ENCODE measurements around the gene KRTAP5-4. TPM values are rescaled to one million over a fixed set of nuclear protein-coding genes. Genes with fewer than 3 reads are reported as not detected.
"Not testable (repeated sequence)": the region's sequence is repeated elsewhere in the genome, so short reads cannot be mapped to it uniquely, and the experiment has no call there.

KRTAP5-4 gene
- total and polyA plus RNA-seq, 2 experiments from 2014 or later = not detected

DNA sequence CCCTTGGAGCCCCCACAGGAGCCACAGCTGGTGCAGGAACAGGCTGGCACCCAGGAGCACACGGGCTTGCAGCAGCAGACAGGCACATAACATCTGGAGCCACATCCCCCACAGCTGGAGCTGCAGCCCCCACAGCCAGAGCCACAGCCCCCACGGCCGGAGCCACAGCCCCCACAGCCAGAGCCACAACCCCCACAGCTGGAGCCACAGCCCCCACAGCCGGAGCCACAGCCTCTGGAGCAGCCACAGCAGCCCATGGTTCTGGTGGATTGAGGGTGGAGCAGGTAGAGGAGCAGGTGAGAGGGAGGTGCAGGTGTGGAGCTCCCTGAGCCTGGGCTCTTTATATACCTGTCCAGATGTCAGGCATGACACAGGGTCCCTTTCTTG lies 24.0 kb downstream of the KRTAP5-4 start, which contains the start of gene KRTAP5-2:
TSS of gene KRTAP5-2 (minus strand) at position 301 of the 387 bp plus-strand sequence. CDS start at position 257, 44 bp downstream.
- Histone ChIP-seq H3K27me3 (replicated peaks; ENCODE audit: insufficient read depth) (peaks cover 70% of the 10 kb centered on the region), H3K36me3 (ENCODE audit: low read depth) (no peaks in the 10 kb centered on the region), H3K4me2 (ENCODE audit: unreplicated experiment) (no peak within 1 kb of the TSS), H3K4me3 (no peak within 1 kb of the TSS), H3K4me1 (ENCODE audit: insufficient read depth) (no peaks in the 10 kb centered on the region), H4K20me1 (ENCODE audit: insufficient read depth) (no peaks in the 10 kb centered on the region), H3K9ac (no peak within 1 kb of the TSS), H3K9me2 (ENCODE audit: insufficient read depth) (no peaks in the 10 kb centered on the region), H2AFZ (no peak within 1 kb of the TSS), H3K27ac (no peak within 1 kb of the TSS), H3K9me3 (ENCODE audit: low read depth) (no peaks in the 10 kb centered on the region), H3K79me2 (ENCODE audit: insufficient read depth) (no peaks in the 10 kb centered on the region), H3F3A (ENCODE audit: insufficient read depth) (no peaks in the 10 kb centered on the region)
- 6 to 11% methylated on average over 3 of the region's 4 CpGs for WGBS, 2 experiments (ENCODE audit: low coverage in 1 of 2, low lambda C conversion rate in 2 of 2, missing lambda C conversion rate in 2 of 2)
- TF ChIP-seq EZH2 (IDR thresholded peaks at IDR 0.05; ENCODE audit: insufficient read depth, poor library complexity, severe bottlenecking) (no peak), EZH2phosphoT487 (IDR thresholded peaks at IDR 0.05; ENCODE audit: insufficient read depth, low read depth) (no peak)
- no peak for DNase-seq
- in situ Hi-C loops (cut with MboI) = no loop called here

DNA sequence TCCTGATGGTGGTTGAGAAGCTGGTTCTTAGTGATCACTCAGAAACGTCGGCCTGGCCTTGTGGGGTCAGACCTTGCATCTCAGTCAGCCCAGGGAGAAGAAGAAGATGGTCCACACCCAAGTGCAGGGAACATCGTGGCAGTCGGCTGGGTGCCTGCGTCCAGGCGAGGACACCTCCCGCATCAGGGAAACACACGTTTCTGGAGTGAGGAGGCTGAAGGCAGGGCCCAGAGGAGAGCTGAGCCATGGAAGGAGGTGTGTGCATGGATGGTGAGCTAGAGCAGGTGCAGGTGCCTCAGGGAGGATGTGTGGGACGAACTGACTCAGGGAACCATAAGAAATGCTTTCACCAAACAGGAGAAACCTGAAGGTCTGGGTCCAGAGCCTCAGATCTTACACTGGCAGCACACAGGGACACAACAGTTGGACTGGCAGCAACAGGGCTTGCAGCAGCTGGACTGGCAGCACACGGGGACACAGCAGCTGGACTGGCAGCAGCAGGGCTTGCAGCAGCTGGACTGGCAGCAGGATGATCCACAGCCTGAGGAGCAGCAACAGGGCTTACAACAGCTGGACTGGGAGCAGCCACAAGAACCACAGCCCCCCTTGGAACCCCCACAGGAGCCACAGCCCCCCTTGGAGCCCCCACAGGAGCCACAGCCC lies 24.5 kb downstream of the KRTAP5-4 start:
- H3K9me2 ChIP-seq (ENCODE audit: insufficient read depth) = no peaks in the 10 kb centered on the region
- TF ChIP-seq EZH2 (IDR thresholded peaks at IDR 0.05; ENCODE audit: insufficient read depth, poor library complexity, severe bottlenecking) (no peak), EZH2phosphoT487 (IDR thresholded peaks at IDR 0.05; ENCODE audit: insufficient read depth, low read depth) (no peak)

DNA sequence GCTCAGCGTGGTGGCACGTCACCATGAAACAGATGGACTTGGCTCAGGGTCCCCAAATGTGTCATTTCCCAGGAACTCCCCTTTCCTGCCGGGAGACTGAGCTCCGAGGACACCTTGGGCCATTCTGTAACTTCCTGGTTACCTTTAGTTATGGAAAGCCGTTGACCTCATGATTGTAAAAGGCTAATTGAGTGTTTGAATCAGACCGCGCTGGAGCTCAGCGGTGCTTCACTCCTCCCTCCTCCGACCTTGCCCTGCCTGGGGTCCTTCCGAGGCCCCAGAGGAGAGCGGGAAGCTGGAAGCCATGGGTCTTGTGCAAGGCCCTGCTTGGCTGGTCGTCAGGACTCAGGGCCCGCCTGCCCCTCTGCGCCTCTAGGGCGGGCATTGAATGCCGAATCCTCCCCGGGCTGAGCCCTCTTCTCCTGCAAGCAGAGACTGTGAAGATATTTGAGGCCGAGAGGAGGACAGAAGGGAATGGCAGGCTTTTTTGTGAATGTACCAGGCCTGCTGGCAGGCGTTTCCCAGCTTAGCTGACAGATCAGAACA lies 25.3 kb downstream of the KRTAP5-4 start:
- in situ Hi-C loops (cut with MboI); H3K4me2 ChIP-seq (ENCODE audit: unreplicated experiment); H3K27ac ChIP-seq; H3K4me1 ChIP-seq (ENCODE audit: insufficient read depth); H3K36me3 ChIP-seq (ENCODE audit: low read depth); DNase-seq; H4K20me1 ChIP-seq (ENCODE audit: insufficient read depth); H2AFZ ChIP-seq; H3K4me3 ChIP-seq; H3K9me3 ChIP-seq (ENCODE audit: low read depth); H3K9ac ChIP-seq; H3K79me2 ChIP-seq (ENCODE audit: insufficient read depth); H3K9me2 ChIP-seq (ENCODE audit: insufficient read depth); H3F3A ChIP-seq (ENCODE audit: insufficient read depth): not testable (repeated sequence)
- WGBS, 2 experiments (ENCODE audit: low coverage in 1 of 2, low lambda C conversion rate in 2 of 2, missing lambda C conversion rate in 2 of 2) = 32 to 41% methylated on average over 19 of the region's 19 CpGs
- H3K27me3 ChIP-seq (replicated peaks; ENCODE audit: insufficient read depth) = peaks cover 75% of the 10 kb centered on the region

More for the DNA sequence above, 24.5 kb downstream of the KRTAP5-4 start:
- in situ Hi-C loops (cut with MboI) = no loop called here
- WGBS, 2 experiments (ENCODE audit: low coverage in 1 of 2, low lambda C conversion rate in 2 of 2, missing lambda C conversion rate in 2 of 2) = 34 to 43% methylated on average over 10 of the region's 10 CpGs
- no peak overlapping the region for H3K9ac ChIP-seq
- no peak overlapping the region for H2AFZ ChIP-seq
- H3K79me2 ChIP-seq (ENCODE audit: insufficient read depth) = no peaks in the 10 kb centered on the region
- no peaks in the 10 kb centered on the region for H3K4me1 ChIP-seq (ENCODE audit: insufficient read depth)
- no peak for DNase-seq
- H4K20me1 ChIP-seq (ENCODE audit: insufficient read depth) = no peaks in the 10 kb centered on the region
- H3K27ac ChIP-seq = no peak overlapping the region
- H3K4me3 ChIP-seq = no peak overlapping the region
- H3F3A ChIP-seq (ENCODE audit: insufficient read depth) = no peaks in the 10 kb centered on the region
- peaks cover 75% of the 10 kb centered on the region for H3K27me3 ChIP-seq (replicated peaks; ENCODE audit: insufficient read depth)
- no peak overlapping the region for H3K4me2 ChIP-seq (ENCODE audit: unreplicated experiment)
- H3K36me3 ChIP-seq (ENCODE audit: low read depth) = no peaks in the 10 kb centered on the region
- H3K9me3 ChIP-seq (ENCODE audit: low read depth) = no peaks in the 10 kb centered on the region

DNA sequence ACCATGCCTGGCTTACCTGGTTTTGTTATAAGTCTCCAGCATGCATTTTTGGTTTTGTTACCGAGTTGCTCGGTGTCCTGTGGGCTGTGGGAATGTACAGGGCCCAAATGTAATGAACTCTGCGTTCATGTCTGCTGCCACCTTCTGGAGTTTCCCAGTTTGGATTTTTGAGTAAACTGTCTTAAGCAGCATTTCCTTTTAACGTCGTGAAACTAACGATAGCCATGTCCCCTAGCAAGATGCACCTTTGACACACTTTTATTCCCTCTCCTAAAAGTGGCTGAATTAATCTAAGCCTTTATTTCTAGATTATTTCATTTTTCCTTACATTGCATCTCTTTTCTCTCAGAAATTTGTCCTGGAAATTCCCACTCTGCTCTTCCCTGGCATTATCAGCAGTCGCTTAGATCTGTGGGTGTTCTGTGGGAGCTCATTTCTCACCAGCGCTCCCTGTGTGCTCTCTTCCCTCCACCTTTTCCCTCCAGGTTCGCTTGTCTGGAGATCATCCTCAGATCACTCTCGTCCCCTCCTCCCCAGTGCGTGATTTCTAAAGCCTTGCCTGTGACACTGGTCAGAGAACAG lies 25.9 kb downstream of the KRTAP5-4 start:
- DNase-seq; H3K9me3 ChIP-seq (ENCODE audit: low read depth); H3K36me3 ChIP-seq (ENCODE audit: low read depth); H4K20me1 ChIP-seq (ENCODE audit: insufficient read depth); H3K79me2 ChIP-seq (ENCODE audit: insufficient read depth); H3K4me2 ChIP-seq (ENCODE audit: unreplicated experiment); H3F3A ChIP-seq (ENCODE audit: insufficient read depth); H3K4me3 ChIP-seq; H3K9ac ChIP-seq; in situ Hi-C loops (cut with MboI); H3K9me2 ChIP-seq (ENCODE audit: insufficient read depth); H3K4me1 ChIP-seq (ENCODE audit: insufficient read depth); H2AFZ ChIP-seq; H3K27ac ChIP-seq: not testable (repeated sequence)
- H3K27me3 ChIP-seq (replicated peaks; ENCODE audit: insufficient read depth) = peaks cover 73% of the 10 kb centered on the region
- WGBS, 2 experiments (ENCODE audit: low coverage in 1 of 2, low lambda C conversion rate in 2 of 2, missing lambda C conversion rate in 2 of 2) = 32 to 39% methylated on average over 11 of the region's 11 CpGs

Data from GM23248 (cell line).